Esophagus squamous epithelium (tissue), 4 donors: ENCODE data around the gene EVA1C.

Experiments used
- POLR2A ChIP-seq, 4 donors: fragments of 450-650 bp; IDR thresholded peaks; one replicate each; pipeline ENCODE4 v1.6.1; 2017; ENCODE audit warnings: antibody characterized with exemption in 4 of 4, mild to moderate bottlenecking in 4 of 4, moderate library complexity in 3 of 4
- TF ChIP-seq, protein P1 (sequence below), 6 experiments: fragments of 450-650 bp in 4 of 6; fragments of 200-600 bp in 2 of 6; sonication (generic) in 2 of 6; IDR thresholded peaks; one replicate each; pipeline ENCODE4 v1.5.1; 2016 to 2019; ENCODE audit warnings: antibody characterized with exemption in 6 of 6, mild to moderate bottlenecking in 4 of 6, moderate library complexity in 4 of 6

- TF ChIP-seq, protein P1, sequence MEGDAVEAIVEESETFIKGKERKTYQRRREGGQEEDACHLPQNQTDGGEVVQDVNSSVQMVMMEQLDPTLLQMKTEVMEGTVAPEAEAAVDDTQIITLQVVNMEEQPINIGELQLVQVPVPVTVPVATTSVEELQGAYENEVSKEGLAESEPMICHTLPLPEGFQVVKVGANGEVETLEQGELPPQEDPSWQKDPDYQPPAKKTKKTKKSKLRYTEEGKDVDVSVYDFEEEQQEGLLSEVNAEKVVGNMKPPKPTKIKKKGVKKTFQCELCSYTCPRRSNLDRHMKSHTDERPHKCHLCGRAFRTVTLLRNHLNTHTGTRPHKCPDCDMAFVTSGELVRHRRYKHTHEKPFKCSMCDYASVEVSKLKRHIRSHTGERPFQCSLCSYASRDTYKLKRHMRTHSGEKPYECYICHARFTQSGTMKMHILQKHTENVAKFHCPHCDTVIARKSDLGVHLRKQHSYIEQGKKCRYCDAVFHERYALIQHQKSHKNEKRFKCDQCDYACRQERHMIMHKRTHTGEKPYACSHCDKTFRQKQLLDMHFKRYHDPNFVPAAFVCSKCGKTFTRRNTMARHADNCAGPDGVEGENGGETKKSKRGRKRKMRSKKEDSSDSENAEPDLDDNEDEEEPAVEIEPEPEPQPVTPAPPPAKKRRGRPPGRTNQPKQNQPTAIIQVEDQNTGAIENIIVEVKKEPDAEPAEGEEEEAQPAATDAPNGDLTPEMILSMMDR (IDR thresholded peaks at IDR 0.05): no peak
- TF ChIP-seq POLR2A (IDR thresholded peaks at IDR 0.05): no peak
Measured at GRCh38 chr21:32381571-32381970, 30.9 kb upstream of the EVA1C start.
